ENCODE results near the gene ELMO1.

ELMO1 gene

GRCh38 chr7:37290731-37291130 is 157.9 kb downstream of the ELMO1 start:
- DNase-seq: no peak

GRCh38 chr7:37289781-37290180 is 158.9 kb downstream of the ELMO1 start:
- DNase-seq: no peak

GRCh38 chr7:37289367-37289766 is 159.3 kb downstream of the ELMO1 start:
- no peak for DNase-seq

- DNase-seq: no peak
These were observed 161.4 kb downstream of the ELMO1 start for GRCh38 chr7:37287131-37287855.

- no peak for DNase-seq
These were observed 162.2 kb downstream of the ELMO1 start for GRCh38 chr7:37286454-37286832.

- no peak for DNase-seq
These were observed 162.8 kb downstream of the ELMO1 start for GRCh38 chr7:37285706-37286453.

GRCh38 chr7:37284805-37285231 is 163.8 kb downstream of the ELMO1 start:
- DNase-seq: peak; percentile 29

GRCh38 chr7:37284285-37284684 is 164.4 kb downstream of the ELMO1 start:
- no peak for DNase-seq

GRCh38 chr7:37283716-37284115 is 164.9 kb downstream of the ELMO1 start:
- no peak for DNase-seq

GRCh38 chr7:37282927-37283326 is 165.7 kb downstream of the ELMO1 start:
- DNase-seq: no peak

- no peak for DNase-seq
These were observed 166.6 kb downstream of the ELMO1 start for GRCh38 chr7:37282093-37282444.

GRCh38 chr7:37281368-37282092 is 167.1 kb downstream of the ELMO1 start:
- DNase-seq: no peak

GRCh38 chr7:37277513-37277912 is 171.2 kb downstream of the ELMO1 start:
- no peak for DNase-seq

- DNase-seq: no peak
These were observed 173.5 kb downstream of the ELMO1 start for GRCh38 chr7:37275078-37275710.

- DNase-seq: no peak
These were observed 174.8 kb downstream of the ELMO1 start for GRCh38 chr7:37273891-37274290.

- no peak for DNase-seq
These were observed 178.8 kb downstream of the ELMO1 start for GRCh38 chr7:37269711-37270508.

- DNase-seq: no peak
These were observed 181.4 kb downstream of the ELMO1 start for GRCh38 chr7:37267251-37267650.

GRCh38 chr7:37265876-37266275 is 182.8 kb downstream of the ELMO1 start:
- no peak for DNase-seq

- no peak for DNase-seq
These were observed 183.7 kb downstream of the ELMO1 start for GRCh38 chr7:37265006-37265405.

GRCh38 chr7:37262181-37262580 is 186.5 kb downstream of the ELMO1 start:
- DNase-seq: no peak

- no peak for DNase-seq
These were observed 189.3 kb downstream of the ELMO1 start for GRCh38 chr7:37259319-37259821.

- no peak for DNase-seq
These were observed 192.0 kb downstream of the ELMO1 start for GRCh38 chr7:37256631-37257030.

Data from activated CD4-positive, alpha-beta T cell treated with anti-CD3 and anti-CD28 coated beads, Interleukin-2, amount 50 U/mL, for 1 hour (primary cell).